HT1080 (cell line): ENCODE measurements around the gene PTGIS. TPM values are rescaled to one million over a fixed set of nuclear protein-coding genes. Genes with fewer than 3 reads are reported as not detected.
A peak's percentile ranks its signal among the peaks of the same experiment; 100 is the strongest.

ENCODE experiments used
- DNase-seq: peaks from one replicate; pipeline ENCODE4 v3.0.0-alpha.2; 2015; ENCODE audit warnings: low read depth
- total RNA-seq: library from RNA; depleted of rRNA; stranded (reverse); fragments of >200 nt; shearing (Covaris generic); gene quantifications from 2 replicates; pipeline ENCODE4 v1.2.3, GENCODE V29; 2014

Gene PTGIS
- total RNA-seq, 1 experiment from 2014 or later, result 0.02 TPM

- no peak for DNase-seq
These were observed 7.3 kb downstream of the PTGIS start for GRCh38 chr20:49560646-49561045.

DNA sequence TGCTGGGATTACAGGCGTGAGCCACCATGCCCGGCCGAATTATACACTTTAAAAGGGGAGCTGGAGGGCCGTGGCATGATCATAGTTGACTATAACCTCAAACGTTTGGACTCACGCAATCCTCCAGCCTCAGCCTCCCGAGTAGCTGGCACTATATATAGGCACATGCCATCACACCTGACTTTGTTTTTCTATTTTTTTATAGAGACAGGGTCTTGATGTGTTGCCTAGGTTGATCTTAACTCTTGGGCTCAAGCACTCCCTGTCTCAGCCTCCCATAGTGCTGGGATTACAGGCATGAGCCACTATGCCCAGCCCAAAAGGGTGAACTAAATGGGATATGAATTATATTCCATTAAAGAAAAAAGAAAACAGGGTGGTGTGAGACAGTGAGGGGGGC lies 7.8 kb downstream of the PTGIS start:
- no peak for DNase-seq

DNA sequence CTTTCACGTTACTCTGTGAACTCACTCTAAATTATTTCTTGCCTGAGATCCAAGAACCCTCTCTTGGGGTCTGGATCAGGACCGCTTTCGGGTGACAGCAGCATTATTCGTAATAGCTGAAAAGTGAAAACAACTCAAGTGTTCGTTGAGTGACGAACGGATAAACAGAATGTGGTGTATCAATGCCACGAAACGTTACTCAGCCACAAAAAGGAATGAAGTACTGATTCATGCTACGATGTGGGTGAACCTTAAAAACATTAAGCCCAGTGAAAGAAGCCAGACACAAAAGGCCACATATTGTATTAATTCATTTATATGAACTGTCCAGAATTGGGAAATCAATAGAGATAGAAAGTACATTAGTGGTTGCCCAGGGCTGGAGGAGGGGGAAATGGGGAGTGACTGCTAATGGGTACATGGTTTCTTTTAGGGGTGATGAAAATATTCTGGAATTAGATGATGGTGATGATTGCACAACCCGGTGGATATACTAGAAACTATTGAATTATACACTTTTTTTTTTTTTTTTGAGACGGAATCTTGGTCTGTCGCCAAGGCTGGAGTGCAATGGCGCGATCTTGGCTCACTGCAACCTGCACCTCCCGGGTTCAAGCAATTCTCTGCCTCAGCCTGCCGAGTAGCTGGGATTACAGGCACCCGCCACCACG lies 8.4 kb downstream of the PTGIS start:
- DNase-seq, result no peak

- no peak for DNase-seq
These were observed 9.1 kb downstream of the PTGIS start for GRCh38 chr20:49558826-49559225.

DNA sequence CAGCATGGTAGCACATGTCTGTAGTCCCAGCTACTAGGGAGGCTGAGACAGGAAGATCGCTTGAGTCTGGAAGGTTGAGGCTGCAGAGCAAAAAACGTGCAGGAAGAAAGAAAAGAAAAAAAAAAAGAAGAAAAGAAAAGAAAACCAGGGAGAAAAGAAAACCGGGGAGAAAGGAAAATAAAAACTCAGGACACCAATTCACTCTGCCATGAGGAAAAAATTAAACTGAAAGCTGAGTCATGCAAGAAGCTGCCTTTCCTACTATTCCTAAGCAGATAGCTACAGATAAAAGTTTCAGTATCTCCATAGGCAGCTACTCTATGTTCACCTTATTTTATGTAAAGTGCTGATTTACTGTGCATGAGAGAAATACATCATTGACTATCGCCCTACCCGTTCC lies 10.5 kb downstream of the PTGIS start:
- DNase-seq, result no peak

- DNase-seq, result no peak
These were observed 11.3 kb downstream of the PTGIS start for GRCh38 chr20:49556621-49557020.

GRCh38 chr20:49549801-49550551 lies 18.0 kb downstream of the PTGIS start:
- DNase-seq, result no peak

GRCh38 chr20:49548371-49548947 lies 19.5 kb downstream of the PTGIS start:
- DNase-seq, result no peak

DNA sequence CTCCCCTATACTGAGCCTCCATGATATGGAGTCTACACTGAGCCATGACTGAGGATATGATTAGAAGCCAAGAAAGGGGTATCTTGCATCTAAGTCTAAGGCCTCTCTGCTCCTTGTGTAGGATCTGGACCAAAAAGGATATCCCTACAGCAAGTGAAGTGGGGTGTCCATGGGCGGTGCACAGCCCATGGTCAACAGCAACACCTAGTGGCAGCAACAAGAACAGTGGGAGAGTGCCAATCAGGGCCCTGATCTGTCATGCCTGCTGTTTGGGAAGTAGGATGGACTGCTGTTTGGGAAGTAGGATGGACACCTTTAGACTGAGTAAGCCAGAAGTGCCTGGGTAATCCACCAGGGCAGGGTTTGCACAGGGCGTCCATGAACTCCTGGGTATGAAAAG lies 22.4 kb downstream of the PTGIS start:
- no peak for DNase-seq

- no peak for DNase-seq
These were observed 23.4 kb downstream of the PTGIS start for GRCh38 chr20:49544535-49544934.

- no peak for DNase-seq
These were observed 24.0 kb downstream of the PTGIS start for GRCh38 chr20:49543858-49544437.

GRCh38 chr20:49543071-49543857 lies 24.7 kb downstream of the PTGIS start:
- no peak for DNase-seq

- no peak for DNase-seq
These were observed 25.4 kb downstream of the PTGIS start for GRCh38 chr20:49542514-49542991.

DNA sequence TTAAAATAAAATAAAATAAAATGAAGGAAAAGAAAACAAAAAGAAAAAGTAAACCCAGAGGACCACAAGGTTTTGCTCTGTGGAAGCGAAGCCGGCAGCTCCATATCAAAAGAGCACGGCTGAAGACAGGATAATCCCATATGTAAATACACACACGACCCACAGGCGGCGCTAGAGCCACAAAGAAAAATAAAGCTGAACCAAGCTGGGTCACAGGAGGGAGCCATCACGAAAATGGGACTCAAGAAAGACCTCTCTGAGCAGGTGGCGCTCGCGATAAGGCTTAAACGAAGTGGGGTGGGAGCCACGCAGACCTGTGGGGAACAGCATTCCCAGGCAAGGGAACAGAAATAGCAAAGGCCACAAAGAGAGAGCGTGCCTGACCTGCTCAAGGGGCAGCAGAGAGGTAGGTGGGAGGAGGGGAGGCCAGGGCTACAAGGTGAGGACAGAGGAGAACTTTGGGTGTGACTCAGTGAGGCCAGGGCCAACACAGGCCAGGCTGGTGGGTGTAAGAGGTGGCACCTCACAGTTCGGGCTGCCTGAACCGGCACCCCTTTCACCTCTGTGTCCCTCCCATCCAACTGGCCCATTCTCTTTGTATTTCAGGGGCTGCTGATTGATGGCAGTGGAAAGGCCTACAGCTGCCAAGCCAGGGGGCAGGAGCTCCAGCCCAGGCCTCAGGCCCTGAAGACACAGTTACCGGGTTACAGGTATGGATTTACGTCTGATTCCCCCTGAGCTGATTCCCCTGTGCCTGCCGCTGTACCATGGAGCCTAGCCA lies 26.0 kb downstream of the PTGIS start:
- DNase-seq, result peak; percentile 56

- DNase-seq, result no peak
These were observed 27.1 kb downstream of the PTGIS start for GRCh38 chr20:49540687-49541435.

DNA sequence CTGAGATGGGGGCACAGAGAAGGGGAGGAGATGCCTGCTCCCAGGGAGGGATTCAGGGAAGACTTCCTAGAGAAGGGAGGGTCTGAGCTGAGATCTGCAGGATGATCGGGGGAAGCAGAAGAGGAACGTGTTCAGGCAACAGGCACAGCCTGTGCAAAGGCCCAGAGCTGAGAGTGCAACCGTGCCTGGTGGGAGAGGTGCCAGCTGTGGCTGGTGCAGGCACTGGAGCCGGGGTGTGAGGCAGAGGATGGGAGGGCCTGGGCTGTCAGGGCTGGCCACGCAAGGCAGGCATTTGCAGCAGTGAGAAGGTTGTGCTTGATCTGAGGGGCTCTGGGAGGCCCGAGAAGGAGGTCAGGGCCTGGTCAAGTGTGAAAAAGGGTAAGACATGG lies 27.7 kb downstream of the PTGIS start:
- no peak for DNase-seq

GRCh38 chr20:49539481-49540231 lies 28.3 kb downstream of the PTGIS start:
- DNase-seq, result no peak

DNA sequence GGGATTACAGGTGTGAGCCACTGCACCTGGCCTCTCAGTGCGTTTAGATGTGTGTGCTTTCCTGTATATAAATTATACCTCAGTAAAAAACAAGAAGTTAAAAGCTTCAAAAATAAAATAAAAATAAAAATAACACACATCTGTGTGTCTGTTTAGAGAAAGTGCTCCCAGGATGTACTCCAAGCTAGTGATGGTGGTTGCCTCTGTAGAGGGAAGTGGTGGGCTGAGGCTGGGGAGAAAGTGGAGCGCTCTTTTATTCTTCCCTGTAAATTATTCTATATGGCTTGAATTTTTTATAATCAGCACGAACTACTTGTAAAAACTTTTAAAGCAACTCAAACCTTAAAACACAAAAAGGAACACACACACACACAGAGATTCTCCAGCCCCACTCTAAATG lies 29.0 kb downstream of the PTGIS start:
- no peak for DNase-seq

DNA sequence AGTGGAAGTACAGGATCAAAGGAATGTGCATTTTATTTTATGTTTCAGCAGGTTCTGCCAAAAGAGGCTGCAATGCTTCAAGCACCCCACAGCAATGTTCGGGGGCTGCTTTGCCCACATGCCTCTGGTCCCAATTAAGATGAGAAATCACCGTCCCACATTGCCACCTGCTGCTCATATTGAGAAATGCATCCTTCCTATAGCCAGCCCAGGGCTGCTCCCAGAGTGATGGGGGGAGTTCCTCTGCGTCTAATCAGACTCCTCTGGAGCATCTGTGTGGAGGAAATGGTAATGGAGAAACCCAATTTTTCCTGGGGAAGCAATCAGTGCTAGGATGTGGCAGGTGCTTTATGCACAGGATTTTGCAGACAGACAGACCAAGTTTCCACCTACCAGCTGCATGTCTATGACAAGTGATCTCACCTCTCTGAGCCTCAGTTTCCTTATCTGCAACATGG lies 33.7 kb downstream of the PTGIS start:
- DNase-seq, result peak; percentile 49
